Measurements from ENCODE around the gene WNT7A.

GRCh38 chr3:13811614-13812013 lies 68.3 kb downstream of the WNT7A start:
- TF ChIP-seq, protein P1, sequence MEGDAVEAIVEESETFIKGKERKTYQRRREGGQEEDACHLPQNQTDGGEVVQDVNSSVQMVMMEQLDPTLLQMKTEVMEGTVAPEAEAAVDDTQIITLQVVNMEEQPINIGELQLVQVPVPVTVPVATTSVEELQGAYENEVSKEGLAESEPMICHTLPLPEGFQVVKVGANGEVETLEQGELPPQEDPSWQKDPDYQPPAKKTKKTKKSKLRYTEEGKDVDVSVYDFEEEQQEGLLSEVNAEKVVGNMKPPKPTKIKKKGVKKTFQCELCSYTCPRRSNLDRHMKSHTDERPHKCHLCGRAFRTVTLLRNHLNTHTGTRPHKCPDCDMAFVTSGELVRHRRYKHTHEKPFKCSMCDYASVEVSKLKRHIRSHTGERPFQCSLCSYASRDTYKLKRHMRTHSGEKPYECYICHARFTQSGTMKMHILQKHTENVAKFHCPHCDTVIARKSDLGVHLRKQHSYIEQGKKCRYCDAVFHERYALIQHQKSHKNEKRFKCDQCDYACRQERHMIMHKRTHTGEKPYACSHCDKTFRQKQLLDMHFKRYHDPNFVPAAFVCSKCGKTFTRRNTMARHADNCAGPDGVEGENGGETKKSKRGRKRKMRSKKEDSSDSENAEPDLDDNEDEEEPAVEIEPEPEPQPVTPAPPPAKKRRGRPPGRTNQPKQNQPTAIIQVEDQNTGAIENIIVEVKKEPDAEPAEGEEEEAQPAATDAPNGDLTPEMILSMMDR (IDR thresholded peaks at IDR 0.05), result no peak
- TF ChIP-seq POLR2A (IDR thresholded peaks at IDR 0.05), result no peak

Measured in esophagus squamous epithelium (tissue), 4 donors.